Activated T-cell treated with anti-CD3 and anti-CD28 coated beads for 48 hours (primary cell): ENCODE data around the gene CEACAM19.
"Not testable (repeated sequence)": the region's sequence is repeated elsewhere in the genome, so short reads cannot be mapped to it uniquely, and the experiment has no call there.

Source experiments
- DNase-seq: peaks from one replicate; pipeline ENCODE4 v3.0.0-alpha.2; 2020; ENCODE audit warnings: low read depth

Gene CEACAM19, protein sequence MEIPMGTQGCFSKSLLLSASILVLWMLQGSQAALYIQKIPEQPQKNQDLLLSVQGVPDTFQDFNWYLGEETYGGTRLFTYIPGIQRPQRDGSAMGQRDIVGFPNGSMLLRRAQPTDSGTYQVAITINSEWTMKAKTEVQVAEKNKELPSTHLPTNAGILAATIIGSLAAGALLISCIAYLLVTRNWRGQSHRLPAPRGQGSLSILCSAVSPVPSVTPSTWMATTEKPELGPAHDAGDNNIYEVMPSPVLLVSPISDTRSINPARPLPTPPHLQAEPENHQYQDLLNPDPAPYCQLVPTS

DNA sequence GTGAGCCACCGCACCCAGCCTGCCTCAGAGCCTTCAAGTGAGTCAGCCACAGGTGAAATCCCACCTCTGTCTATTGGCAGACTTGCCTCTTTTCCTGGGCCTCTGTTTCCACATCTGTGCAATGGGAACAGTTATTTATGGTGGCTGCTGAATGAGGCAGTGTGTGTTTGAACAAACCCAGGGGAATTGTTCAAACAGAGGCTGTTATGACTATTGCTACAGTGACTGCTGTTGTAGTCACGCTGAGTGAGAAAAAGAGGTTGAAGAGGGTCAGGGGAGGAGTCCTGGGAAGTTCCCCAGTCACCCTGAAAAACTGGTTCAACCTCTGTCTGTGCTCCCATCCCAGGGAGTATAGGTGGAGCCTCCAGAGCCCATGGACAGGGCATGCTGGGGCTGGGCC, at the start of gene CEACAM19:
Gene CEACAM19, plus strand, starts transcription at position 83 of the 400 bp plus-strand sequence. CDS start 450 bp downstream, outside the sequence.
- DNase-seq: no peak

DNA sequence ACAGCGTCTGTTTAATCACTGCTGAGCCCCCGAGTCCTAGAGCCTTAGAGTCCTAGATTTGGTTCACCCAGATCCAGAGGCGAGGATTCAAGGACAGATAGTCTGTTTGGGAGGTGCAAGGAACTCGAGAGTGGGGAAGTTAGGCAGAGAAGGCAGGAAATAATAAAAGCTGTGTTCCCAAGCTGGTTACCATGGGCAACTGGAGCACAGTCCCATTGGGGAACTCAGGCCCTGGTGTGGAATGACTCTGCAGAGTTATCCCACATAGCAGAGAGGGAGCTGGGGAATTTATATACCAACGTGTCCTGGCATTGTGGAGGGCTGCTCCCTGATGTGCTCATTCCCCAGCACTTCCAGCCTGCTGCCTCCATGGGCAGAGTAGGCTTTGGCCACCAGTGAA, 48.2 kb upstream of the CEACAM19 start:
- no peak for DNase-seq

DNA sequence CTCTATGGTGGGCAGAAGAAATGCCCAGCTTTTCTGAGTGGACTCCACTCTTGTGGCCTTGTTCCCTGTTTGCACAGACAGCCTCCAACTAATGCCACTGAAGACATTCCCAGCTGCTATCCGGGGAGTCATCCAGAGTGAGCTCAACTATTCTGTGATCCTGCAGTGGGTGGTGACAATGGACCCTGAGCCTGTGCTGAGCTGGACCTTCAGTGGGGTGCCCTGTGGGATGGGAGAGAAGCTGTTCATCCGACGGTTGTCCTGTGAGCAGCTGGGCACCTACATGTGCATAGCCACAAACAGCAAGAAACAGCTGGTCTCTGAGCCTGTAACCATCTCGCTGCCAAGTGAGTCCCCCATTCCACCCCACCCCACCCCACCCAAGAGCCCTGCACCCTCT, 47.7 kb upstream of the CEACAM19 start:
- DNase-seq: no peak

GRCh38 chr19:44624840-44625354, 46.4 kb upstream of the CEACAM19 start:
- DNase-seq: no peak

DNA sequence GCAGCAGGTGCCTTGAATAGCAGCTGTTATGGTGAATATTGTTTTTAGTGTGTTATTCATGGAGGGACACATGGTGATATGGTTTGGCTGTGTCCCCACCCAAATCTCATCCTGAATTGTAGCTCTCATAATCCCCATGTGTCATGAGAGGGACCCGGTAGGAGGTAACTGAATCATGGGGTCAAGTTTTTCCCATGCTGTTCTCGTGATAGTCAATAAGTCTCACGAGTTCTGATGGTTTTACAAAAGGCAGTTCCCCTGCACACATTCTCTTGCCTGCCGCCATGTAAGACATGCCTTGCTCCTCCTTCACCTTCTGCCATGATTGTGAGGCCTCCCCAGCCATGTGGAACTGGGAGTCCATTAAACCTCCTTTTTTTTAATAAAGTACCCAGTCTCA, 45.6 kb upstream of the CEACAM19 start:
- DNase-seq: not testable (repeated sequence)

- DNase-seq: no peak
These were observed 45.1 kb upstream of the CEACAM19 start for GRCh38 chr19:44626048-44626624.

DNA sequence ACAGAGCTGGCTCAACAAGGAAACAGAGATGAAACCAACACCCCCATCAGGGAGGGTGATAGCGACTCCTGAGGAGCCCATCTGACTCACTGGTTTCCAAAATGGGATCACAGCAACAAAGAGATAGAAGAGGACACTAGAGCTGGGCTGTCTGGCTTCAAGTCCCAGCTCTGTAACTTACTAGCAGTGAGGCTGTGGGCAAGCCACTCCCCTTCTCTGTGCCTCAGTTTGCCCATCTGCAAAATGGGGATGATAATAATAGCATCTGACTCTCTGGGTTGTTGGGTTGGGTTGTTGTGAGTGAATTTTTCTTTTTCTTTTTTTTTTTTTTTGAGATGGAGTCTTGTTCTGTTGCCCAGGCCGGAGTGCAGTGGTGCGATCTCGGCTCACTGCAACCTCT, 43.7 kb upstream of the CEACAM19 start:
- DNase-seq: no peak

DNA sequence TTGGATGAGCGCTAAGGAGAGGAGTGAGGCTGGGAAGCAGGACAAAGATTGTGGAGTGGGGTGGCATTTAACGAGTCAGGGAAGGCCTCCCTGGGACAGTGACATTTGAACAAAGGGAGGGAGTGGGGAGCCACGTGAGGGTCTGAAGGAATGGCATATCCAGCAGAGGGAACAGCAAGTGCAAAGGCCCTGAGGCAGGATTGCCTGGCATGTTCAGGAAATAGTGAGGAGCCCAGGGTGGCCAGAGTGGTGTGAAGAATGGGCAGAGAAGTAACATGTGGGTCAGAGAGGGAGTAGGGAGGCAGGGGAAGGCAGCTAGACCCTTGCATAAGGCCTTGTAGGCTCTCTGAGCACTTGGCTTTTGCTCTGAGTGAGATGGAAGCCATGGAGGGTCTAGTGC, 42.5 kb upstream of the CEACAM19 start:
- DNase-seq: no peak

DNA sequence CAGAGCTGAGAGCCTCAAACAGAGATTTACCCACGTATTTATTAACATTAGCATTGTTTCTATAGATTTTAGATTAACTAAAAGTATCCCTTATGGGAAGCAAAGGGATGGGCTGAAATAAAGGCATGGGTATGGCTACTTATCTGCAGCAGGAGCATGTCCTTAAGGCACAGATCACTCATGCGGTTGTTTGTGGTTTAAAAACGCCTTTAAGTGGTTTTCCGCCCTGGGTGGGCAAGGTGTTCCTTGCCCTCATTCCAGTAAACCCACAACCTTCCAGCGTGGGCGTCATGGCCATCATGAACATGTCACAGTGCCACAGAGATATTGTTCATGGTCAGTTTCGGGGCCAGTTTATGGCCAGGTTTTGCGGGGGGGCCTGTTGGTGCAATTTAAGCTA, 39.7 kb upstream of the CEACAM19 start:
- DNase-seq: not testable (repeated sequence)

DNA sequence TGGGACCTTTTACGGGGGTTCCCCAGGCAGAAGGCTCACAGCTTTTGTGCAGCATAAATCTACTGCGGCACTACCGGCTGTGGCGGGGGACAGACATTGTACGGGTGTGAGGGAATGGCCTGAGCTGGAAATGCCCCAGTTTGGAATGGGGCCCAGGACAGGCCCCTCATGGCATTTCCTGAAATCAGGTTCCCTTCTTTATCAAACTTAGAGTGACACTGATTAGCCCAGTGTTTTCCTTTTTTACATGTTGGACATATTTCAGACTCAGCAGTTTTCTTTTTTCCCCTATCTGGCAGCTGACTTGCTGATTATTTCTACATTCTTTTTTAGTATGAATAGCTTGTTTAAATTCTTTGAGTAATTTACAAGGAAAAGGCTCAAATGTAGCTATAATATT, 37.2 kb upstream of the CEACAM19 start:
- DNase-seq: not testable (repeated sequence)

GRCh38 chr19:44634785-44635184, 36.5 kb upstream of the CEACAM19 start:
- DNase-seq: no peak

DNA sequence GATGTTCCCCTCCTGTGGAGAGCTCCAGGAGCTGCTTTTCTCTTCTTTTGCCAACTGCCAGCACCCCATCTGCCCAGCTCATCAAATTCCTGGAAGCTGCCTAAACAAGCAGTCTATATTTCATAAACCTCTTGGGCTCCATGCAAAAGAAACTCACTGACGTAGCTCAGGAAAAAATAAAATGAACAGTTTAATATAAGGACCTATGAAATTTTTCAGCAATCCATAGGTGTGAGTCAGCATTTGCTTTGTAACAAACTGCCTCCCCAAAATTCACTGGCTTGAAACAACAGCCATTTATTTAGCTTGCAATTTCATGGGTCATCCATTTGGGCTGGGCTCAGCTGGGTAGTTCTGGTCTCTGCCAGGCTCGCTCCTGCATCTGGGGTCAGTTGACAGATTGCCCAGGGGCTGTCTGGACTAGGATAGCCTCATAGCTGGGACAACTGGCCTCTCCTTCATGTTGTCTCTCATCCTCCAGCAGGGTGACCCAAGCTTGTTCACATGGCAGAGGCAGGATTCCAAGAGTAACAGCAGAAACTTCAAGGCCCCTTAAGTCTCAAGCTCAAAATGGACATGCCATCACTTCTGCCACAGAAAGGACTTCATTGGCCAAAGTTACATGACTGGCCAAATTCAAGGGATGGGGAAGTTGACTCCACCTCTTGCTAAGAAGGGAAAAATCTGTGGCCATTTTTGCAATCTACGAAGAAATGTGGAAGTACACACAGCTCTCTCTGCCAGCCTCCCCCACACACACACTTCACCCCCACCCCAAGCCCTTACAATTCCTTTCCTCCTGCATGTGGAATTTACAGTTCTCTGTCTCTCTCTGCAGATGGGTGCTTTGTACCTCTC, 35.5 kb upstream of the CEACAM19 start:
- no peak for DNase-seq

- DNase-seq: no peak
These were observed 34.6 kb upstream of the CEACAM19 start for GRCh38 chr19:44636439-44637389.

- no peak for DNase-seq
These were observed 33.9 kb upstream of the CEACAM19 start for GRCh38 chr19:44637390-44637764.

DNA sequence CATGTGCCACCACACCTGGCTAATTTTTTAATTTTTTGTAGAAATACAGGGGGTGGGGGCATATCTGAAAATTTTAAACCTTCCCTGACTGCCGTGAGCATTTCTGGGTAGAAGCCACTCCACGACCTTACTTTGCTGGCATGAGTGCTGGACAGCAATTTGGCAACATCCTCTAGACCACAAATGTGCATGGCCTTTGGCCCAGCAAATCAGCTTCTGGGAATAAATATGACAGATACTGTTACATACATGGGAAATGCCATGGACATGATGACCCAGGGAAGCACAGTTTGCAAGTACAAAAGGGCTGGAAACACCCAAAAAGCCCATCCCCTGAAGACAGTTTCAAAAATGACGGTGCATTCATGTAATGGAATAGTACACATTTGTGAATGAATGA, 30.8 kb upstream of the CEACAM19 start:
- DNase-seq: no peak

DNA sequence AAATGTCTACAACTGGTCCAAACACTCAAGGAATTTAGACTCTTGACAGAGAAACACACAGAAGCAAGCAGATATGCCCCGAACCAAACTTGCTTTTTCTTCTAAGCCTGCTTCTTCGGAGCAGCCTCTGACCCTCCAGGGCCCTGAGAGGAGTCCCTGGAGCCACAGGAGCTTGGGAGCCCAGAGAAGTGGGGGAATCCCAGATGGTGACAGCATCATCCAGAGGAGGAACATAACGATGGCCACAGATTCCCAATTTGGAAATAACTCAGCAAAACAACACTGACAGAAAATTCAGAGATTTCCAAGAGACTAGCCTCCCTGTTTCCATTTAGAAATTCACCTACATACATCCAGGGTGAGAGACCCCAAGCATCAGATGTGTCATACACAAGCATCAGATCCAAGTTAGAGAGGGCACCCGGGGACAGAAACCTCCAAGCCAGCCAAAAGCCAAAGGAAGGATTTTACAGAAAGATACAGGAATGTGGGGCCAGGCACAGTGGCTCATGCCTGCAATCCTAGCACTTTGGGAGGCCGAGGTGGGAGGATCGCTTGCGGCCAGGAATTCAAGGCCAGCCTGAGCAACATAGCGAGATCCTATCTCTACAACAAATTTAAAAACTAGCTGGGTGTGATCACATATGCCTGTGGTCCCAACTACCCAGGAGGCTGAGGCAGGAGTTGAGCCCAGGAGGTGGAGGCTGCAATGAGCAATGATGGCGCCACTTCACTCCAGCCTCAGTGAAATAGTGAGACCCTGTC, 29.6 kb upstream of the CEACAM19 start:
- no peak for DNase-seq

- no peak for DNase-seq
These were observed 28.9 kb upstream of the CEACAM19 start for GRCh38 chr19:44642377-44642776.

DNA sequence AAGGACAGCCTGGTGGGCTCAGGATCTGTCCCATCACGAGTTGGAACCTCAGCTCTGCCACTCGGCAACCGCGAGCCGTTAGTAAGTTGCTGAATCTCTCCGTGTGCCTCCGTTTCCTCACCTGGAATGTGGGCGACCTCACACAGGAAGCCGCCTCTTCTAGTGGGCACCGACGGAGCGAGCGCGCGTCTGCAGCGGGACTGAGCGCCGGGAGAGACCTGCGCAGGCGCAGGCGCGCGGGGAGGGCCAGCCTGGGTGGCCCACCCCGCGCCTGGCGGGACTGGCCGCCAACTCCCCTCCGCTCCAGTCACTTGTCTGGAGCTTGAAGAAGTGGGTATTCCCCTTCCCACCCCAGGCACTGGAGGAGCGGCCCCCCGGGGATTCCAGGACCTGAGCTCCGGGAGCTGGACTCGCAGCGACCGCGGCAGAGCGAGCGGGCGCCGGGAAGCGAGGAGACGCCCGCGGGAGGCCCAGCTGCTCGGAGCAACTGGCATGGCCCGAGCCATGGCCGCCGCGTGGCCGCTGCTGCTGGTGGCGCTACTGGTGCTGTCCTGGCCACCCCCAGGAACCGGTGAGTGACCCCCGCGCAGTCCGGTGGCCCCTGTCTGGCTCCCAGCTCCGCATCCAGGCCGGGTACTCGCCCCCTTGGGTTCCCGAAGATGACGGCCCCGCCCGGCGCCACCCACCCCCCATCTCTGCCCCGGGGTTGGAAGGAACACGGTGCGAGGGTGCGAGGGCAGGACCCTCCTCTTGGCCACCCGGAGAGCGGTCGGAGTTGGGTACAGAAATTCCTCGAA, 27.5 kb upstream of the CEACAM19 start, which contains the start of gene PVR:
Gene PVR, plus strand, starts transcription at position 306 of the 797 bp plus-strand sequence. Its CDS starts 187 bp downstream, at position 493.
- DNase-seq: peak; percentile 65

GRCh38 chr19:44644402-44645016, 26.8 kb upstream of the CEACAM19 start:
- DNase-seq: no peak
